Duodenal mucosa (tissue), 2 donors: Measurements from ENCODE around the gene MYO5C.

Experiments used
- H3K27ac ChIP-seq: one replicate; pipeline ENCODE4 v1.7.0; 2013; ENCODE audit warnings: low read depth, low read length
- H3K27me3 ChIP-seq, 2 donors: one replicate each; pipeline ENCODE4 v1.7.0; 2013; ENCODE audit warnings: low read length in 2 of 2, control low read depth in 1 of 2; ENCODE audit not compliant: insufficient read depth in 2 of 2, control insufficient read depth in 1 of 2
- H3K36me3 ChIP-seq, 2 donors: one replicate each; pipeline ENCODE4 v1.7.0; 2013; ENCODE audit warnings: low read length in 2 of 2, control low read depth in 1 of 2; ENCODE audit not compliant: insufficient read depth in 2 of 2, control insufficient read depth in 1 of 2
- H3K4me1 ChIP-seq, 2 donors: one replicate each; pipeline ENCODE4 v1.7.0; 2013; ENCODE audit warnings: low read length in 2 of 2, control low read depth in 1 of 2; ENCODE audit not compliant: insufficient read depth in 2 of 2, control insufficient read depth in 1 of 2
- H3K4me3 ChIP-seq, 2 donors: one replicate each; pipeline ENCODE4 v1.7.0; 2013; ENCODE audit warnings: low read length in 2 of 2, low read depth in 1 of 2
- H3K9ac ChIP-seq, 2 donors: one replicate each; pipeline ENCODE4 v1.7.0; 2013; ENCODE audit warnings: low read length in 2 of 2, low read depth in 1 of 2
- H3K9me3 ChIP-seq, 2 donors: one replicate each; pipeline ENCODE4 v1.7.0; 2013; ENCODE audit warnings: low read length in 2 of 2, control low read depth in 1 of 2; ENCODE audit not compliant: control insufficient read depth in 1 of 2

The MYO5C gene

DNA sequence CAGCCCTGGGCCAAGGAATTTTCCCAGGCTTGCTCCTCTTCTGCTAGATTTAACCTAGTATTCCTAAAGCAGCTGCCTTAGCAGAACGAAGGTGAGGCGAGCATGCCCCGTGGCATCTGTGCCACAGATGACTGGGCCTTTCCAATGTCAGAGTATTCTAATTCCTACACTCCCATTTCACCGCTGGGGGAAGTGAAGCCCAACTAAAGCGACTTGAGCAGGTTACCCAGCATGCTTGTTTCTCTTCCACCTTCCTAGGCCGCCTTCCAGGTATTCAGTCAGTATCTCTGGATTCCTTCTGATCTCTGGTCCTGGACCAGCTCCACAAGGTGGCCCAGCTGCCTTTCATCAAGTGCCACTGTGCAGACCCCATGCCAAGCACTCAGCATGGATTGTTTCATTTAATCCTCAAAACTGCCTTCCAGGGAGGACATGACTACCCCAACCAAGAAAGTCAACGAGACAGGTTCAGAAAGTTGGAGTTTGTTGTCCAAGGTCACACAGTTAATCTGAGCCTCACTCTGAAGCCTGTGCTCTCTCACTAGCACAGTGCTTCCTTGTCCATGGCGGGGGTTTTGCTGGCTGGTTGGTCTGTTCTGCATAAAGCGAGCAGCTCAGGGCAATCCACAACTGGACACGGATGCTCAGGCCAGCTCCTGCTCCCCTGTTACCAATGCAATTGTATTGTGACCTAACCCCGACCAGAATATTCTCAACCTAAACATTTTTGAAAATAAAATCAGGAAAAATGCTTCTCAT is 15.1 kb downstream of the MYO5C start:
- no peaks in the 10 kb centered on the region for H3K4me1 ChIP-seq
- no peak overlapping the region for H3K27ac ChIP-seq
- no peak overlapping the region for H3K4me3 ChIP-seq
- no peak overlapping the region for H3K9ac ChIP-seq
- peaks cover 7 to 42% of the 10 kb centered on the region in 2 donors for H3K36me3 ChIP-seq
- H3K27me3 ChIP-seq: no peaks in the 10 kb centered on the region
- no peaks in the 10 kb centered on the region for H3K9me3 ChIP-seq

- Histone ChIP-seq H3K27me3 (no peaks in the 10 kb centered on the region), H3K27ac (no peak overlapping the region)
Measured at GRCh38 chr15:52278636-52279367, 16.8 kb downstream of the MYO5C start.

GRCh38 chr15:52278135-52278534 is 17.5 kb downstream of the MYO5C start:
- H3K4me1 ChIP-seq: no peaks in the 10 kb centered on the region
- peaks cover 7 to 51% of the 10 kb centered on the region in 2 donors for H3K36me3 ChIP-seq
- H3K27me3 ChIP-seq: no peaks in the 10 kb centered on the region
- no peak overlapping the region for H3K27ac ChIP-seq
- H3K9ac ChIP-seq: no peak overlapping the region
- no peaks in the 10 kb centered on the region for H3K9me3 ChIP-seq
- H3K4me3 ChIP-seq: no peak overlapping the region

More at GRCh38 chr15:52278636-52279367, 16.8 kb downstream of the MYO5C start:
- H3K9me3 ChIP-seq: no peaks in the 10 kb centered on the region
- H3K9ac ChIP-seq: no peak overlapping the region
- no peaks in the 10 kb centered on the region for H3K4me1 ChIP-seq
- H3K36me3 ChIP-seq: peaks cover 7 to 51% of the 10 kb centered on the region in 2 donors
- no peak overlapping the region for H3K4me3 ChIP-seq

- Histone ChIP-seq H3K9me3 (no peaks in the 10 kb centered on the region), H3K27ac (no peak overlapping the region), H3K4me1 (no peaks in the 10 kb centered on the region), H3K9ac (no peak overlapping the region), H3K27me3 (no peaks in the 10 kb centered on the region), H3K36me3 (peaks cover 7 to 56% of the 10 kb centered on the region in 2 donors), H3K4me3 (no peak overlapping the region)
Measured at GRCh38 chr15:52277575-52277974, 18.0 kb downstream of the MYO5C start.

DNA sequence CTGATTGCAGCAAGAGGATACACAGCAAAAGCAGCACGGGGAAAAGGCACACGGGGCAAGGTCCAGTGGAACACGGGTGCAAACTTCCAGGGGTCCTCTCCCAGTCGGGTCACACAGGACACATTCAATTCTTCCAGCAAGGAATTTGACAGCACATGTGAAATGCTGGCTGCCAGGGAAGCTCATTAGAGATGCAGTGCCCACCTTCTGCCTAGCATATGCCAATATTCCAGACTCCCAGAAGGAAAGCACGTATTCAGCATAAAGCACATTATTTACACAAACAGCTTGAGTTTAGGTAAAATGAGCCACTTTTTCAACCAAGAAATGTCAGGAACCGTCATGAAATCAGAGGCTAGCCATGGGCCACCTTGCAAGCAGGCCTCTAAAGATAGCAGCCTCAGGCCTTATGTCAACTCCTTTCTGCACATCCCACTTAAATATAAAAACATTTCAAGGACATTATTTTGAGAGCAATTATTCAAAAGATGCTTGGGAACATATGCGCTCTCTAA is 19.3 kb downstream of the MYO5C start:
- no peaks in the 10 kb centered on the region for H3K4me1 ChIP-seq
- peaks cover 7 to 65% of the 10 kb centered on the region in 2 donors for H3K36me3 ChIP-seq
- no peak overlapping the region for H3K9ac ChIP-seq
- H3K9me3 ChIP-seq: no peaks in the 10 kb centered on the region
- H3K27ac ChIP-seq: no peak overlapping the region
- H3K27me3 ChIP-seq: no peaks in the 10 kb centered on the region
- no peak overlapping the region for H3K4me3 ChIP-seq

DNA sequence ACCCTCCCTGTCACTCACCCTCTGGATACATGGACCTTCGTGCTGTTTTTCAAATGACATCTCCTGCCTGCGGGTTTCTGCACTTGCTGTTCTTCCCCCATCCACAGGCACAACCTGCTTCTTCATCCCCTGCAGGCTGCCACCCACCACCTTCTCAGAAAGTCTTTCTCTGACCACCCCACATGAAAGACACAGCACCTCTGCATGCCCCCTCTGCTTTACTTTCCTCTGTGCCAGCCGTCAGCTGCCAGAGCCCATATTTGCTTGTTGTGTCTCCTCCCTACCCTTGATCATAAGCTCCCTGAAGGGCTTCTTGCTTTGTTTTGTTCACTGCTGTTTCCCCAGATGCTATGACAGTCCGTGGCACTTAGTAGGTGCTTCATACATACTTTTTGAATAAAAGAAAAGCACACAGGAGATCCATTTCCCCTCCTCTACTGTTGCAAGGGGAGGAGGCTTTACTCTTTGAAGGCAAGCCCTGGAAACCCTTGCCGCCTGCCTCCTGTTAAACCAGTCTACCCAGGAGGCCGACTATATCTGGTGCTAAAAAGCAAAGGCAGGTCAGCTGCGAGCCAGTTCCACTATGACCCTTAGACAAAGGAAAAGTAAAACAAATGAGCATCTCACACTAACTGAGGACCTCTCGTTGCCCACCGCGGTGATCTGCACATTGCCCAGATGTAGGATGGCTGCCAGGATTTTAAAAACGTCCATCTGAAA is 31.9 kb downstream of the MYO5C start:
- H3K9ac ChIP-seq: no peak overlapping the region
- no peak overlapping the region for H3K4me3 ChIP-seq
- no peaks in the 10 kb centered on the region for H3K27me3 ChIP-seq
- H3K4me1 ChIP-seq: peaks cover 14% of the 10 kb centered on the region in 2 donors
- peaks cover 0 to 47% of the 10 kb centered on the region in 2 donors for H3K36me3 ChIP-seq
- no peaks in the 10 kb centered on the region for H3K9me3 ChIP-seq
- H3K27ac ChIP-seq: no peak overlapping the region

- no peak overlapping the region for H3K9ac ChIP-seq
- no peak overlapping the region for H3K4me3 ChIP-seq
- H3K9me3 ChIP-seq: no peaks in the 10 kb centered on the region
- H3K27me3 ChIP-seq: no peaks in the 10 kb centered on the region
- H3K27ac ChIP-seq: no peak overlapping the region
- H3K4me1 ChIP-seq: peaks cover 14% of the 10 kb centered on the region in 2 donors
- peaks cover 0 to 44% of the 10 kb centered on the region in 2 donors for H3K36me3 ChIP-seq
Measured at GRCh38 chr15:52262364-52262763, 33.2 kb downstream of the MYO5C start.

- Histone ChIP-seq H3K9ac (peak overlapping the region in 1 of 2 donors; percentile 1), H3K9me3 (no peaks in the 10 kb centered on the region), H3K36me3 (peaks cover 0 to 38% of the 10 kb centered on the region in 2 donors), H3K27ac (peak overlapping the region; percentile 30), H3K4me1 (peaks cover 14 to 18% of the 10 kb centered on the region in 2 donors), H3K27me3 (no peaks in the 10 kb centered on the region), H3K4me3 (no peak overlapping the region)
Measured at GRCh38 chr15:52261498-52262242, 33.9 kb downstream of the MYO5C start.

- Histone ChIP-seq H3K36me3 (peaks cover 0 to 33% of the 10 kb centered on the region in 2 donors), H3K9ac (no peak overlapping the region), H3K4me1 (peaks cover 14 to 18% of the 10 kb centered on the region in 2 donors), H3K27me3 (no peaks in the 10 kb centered on the region), H3K4me3 (no peak overlapping the region), H3K9me3 (no peaks in the 10 kb centered on the region), H3K27ac (peak overlapping the region; percentile 30)
Measured at GRCh38 chr15:52261026-52261425, 34.6 kb downstream of the MYO5C start.
